ENCODE measurements around the gene PKD1.
A peak's percentile ranks its signal among the peaks of the same experiment; 100 is the strongest.
"Not testable (repeated sequence)": the region's sequence is repeated elsewhere in the genome, so short reads cannot be mapped to it uniquely, and the experiment has no call there.

PKD1 gene

GRCh38 chr16:2142942-2143877 lies 7.5 kb upstream of the PKD1 start:
- no peak for DNase-seq (ENCODE audit: low read depth, low spot score)
- TF ChIP-seq ZNF274 (IDR thresholded peaks at IDR 0.05; ENCODE audit: low read depth, low read length) = no peak
- no peak for TF ChIP-seq SUZ12 (IDR thresholded peaks at IDR 0.05; ENCODE audit: extremely low read depth, insufficient read depth, insufficient read length)
- no peak for TF ChIP-seq YY1 (IDR thresholded peaks at IDR 0.05; ENCODE audit: insufficient read depth, insufficient read length)

GRCh38 chr16:2135071-2135470 lies 627 bp downstream of the PKD1 start:
- not testable (repeated sequence) for H3K36me3 ChIP-seq (ENCODE audit: insufficient read depth, insufficient read length, low read length); H3K27me3 ChIP-seq (ENCODE audit: insufficient read depth, insufficient read length); DNase-seq (ENCODE audit: low read depth, low spot score); H3K4me1 ChIP-seq (ENCODE audit: insufficient read depth, insufficient read length); H3K9me3 ChIP-seq (ENCODE audit: insufficient read depth, low read length)
- Histone ChIP-seq H3K4me3 (ENCODE audit: insufficient read length, low read depth) (peak overlapping the region; percentile 26), H3K9ac (ENCODE audit: insufficient read length, low read depth) (peak overlapping the region; percentile 32)

More at GRCh38 chr16:2142942-2143877, 7.5 kb upstream of the PKD1 start:
- no peaks in the 10 kb centered on the region for H3K36me3 ChIP-seq (ENCODE audit: insufficient read depth, insufficient read length, low read length)
- peaks cover 21% of the 10 kb centered on the region for H3K4me1 ChIP-seq (ENCODE audit: insufficient read depth, insufficient read length)
- H3K4me3 ChIP-seq (ENCODE audit: insufficient read length, low read depth) = no peak overlapping the region
- H3K27me3 ChIP-seq (ENCODE audit: insufficient read depth, insufficient read length) = no peaks in the 10 kb centered on the region
- no peak overlapping the region for H3K9ac ChIP-seq (ENCODE audit: insufficient read length, low read depth)
- H3K9me3 ChIP-seq (ENCODE audit: insufficient read depth, low read length) = no peaks in the 10 kb centered on the region

DNA sequence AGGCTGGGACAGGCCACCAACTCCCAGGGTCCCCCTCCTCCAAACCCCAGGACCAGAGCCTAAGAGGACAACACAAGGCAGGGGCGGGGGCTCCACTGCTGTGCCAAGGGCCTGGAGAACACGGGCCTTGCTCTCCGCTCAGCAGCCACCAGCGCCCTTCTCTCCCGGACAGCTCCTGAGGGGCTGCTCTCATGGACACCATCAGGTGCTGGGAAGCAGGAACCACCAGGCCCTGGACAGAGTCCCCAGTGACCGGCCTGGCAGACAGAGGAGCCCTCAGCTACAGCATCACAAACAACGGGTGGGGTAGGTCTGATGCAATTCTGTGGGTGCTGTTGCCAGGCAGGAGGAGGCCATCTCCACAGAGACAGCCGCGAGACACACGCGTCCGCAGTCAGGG lies 1.9 kb downstream of the PKD1 start:
- not testable (repeated sequence) for H3K9me3 ChIP-seq (ENCODE audit: insufficient read depth, low read length); DNase-seq (ENCODE audit: low read depth, low spot score); H3K4me1 ChIP-seq (ENCODE audit: insufficient read depth, insufficient read length); H3K36me3 ChIP-seq (ENCODE audit: insufficient read depth, insufficient read length, low read length); H3K9ac ChIP-seq (ENCODE audit: insufficient read length, low read depth); H3K27me3 ChIP-seq (ENCODE audit: insufficient read depth, insufficient read length); H3K4me3 ChIP-seq (ENCODE audit: insufficient read length, low read depth)

GRCh38 chr16:2129890-2130447 lies 5.7 kb downstream of the PKD1 start:
- not testable (repeated sequence) for H3K9me3 ChIP-seq (ENCODE audit: insufficient read depth, low read length); DNase-seq (ENCODE audit: low read depth, low spot score); H3K4me3 ChIP-seq (ENCODE audit: insufficient read length, low read depth); H3K27me3 ChIP-seq (ENCODE audit: insufficient read depth, insufficient read length); H3K36me3 ChIP-seq (ENCODE audit: insufficient read depth, insufficient read length, low read length); H3K9ac ChIP-seq (ENCODE audit: insufficient read length, low read depth)
- peaks cover 17% of the 10 kb centered on the region for H3K4me1 ChIP-seq (ENCODE audit: insufficient read depth, insufficient read length)

GRCh38 chr16:2129251-2129650 lies 6.4 kb downstream of the PKD1 start:
- H3K36me3 ChIP-seq (ENCODE audit: insufficient read depth, insufficient read length, low read length); H3K4me3 ChIP-seq (ENCODE audit: insufficient read length, low read depth); H3K9ac ChIP-seq (ENCODE audit: insufficient read length, low read depth); H3K27me3 ChIP-seq (ENCODE audit: insufficient read depth, insufficient read length); DNase-seq (ENCODE audit: low read depth, low spot score); H3K9me3 ChIP-seq (ENCODE audit: insufficient read depth, low read length): not testable (repeated sequence)
- peaks cover 20% of the 10 kb centered on the region for H3K4me1 ChIP-seq (ENCODE audit: insufficient read depth, insufficient read length)

GRCh38 chr16:2127630-2128280 lies 7.9 kb downstream of the PKD1 start:
- not testable (repeated sequence) for H3K36me3 ChIP-seq (ENCODE audit: insufficient read depth, insufficient read length, low read length); H3K4me3 ChIP-seq (ENCODE audit: insufficient read length, low read depth); H3K9ac ChIP-seq (ENCODE audit: insufficient read length, low read depth); H3K27me3 ChIP-seq (ENCODE audit: insufficient read depth, insufficient read length); H3K9me3 ChIP-seq (ENCODE audit: insufficient read depth, low read length)
- peak; percentile 58 for DNase-seq (ENCODE audit: low read depth, low spot score)
- H3K4me1 ChIP-seq (ENCODE audit: insufficient read depth, insufficient read length) = peaks cover 22% of the 10 kb centered on the region

DNA sequence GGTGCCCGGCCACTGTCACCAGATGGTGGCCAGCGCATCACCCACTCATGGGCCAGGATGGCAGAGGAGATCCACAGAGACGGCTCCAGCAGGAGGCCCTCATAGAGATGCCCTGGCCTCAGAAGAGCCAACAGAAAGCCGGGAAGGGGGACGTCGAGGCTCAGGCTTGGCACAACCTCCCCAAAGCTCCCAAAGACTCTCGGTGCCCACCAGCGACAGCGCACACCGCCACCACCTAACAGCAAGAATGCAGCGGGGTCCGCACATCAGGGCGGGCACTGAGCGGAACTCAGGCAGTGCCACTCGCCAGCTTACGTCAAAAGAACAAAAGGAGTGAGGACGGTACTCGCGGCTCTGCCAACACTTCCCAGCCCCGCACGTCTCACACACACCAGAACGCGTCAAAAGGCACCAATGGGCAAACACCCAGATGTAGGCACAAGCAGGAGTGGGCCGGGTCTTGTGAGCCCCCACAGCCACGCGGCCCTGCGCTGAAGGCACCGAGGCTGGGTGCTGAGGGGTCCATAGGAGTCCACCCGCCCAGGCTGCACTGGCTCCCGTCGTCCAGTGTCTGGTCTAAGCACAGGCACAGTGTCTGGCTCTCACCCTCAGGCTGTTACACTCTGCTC lies 8.7 kb downstream of the PKD1 start:
- peak overlapping the region; percentile 42 for H3K9ac ChIP-seq (ENCODE audit: insufficient read length, low read depth)

DNA sequence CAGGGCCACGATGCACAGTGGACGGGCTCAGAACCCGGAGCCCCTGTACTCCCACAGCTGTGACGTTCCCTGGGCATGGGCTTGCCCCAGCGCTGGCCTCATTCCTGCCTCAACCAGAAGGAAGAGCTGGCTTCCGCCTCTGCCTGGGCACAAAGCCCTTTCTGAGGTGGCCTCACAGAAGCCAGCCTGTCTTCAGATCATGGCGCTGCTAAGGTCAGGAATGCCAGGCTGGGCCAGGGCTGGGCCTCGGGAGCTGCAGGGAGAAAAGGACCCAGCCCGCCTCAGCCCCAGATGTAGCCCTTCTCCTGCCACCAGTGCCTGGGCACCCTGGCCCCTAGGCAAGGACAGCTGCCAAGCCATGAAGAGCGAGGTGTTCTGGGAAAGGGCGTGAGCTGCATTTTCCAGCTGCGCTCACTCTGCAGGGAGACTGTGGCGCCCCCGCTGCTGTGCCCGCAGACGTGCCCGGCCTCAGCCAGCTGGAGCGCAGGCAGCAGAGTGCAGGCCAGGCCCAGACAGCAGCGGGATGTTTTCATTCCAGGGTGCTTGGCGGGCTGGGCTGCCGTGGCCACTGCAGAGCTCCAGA lies 9.4 kb downstream of the PKD1 start:
- not testable (repeated sequence) for DNase-seq (ENCODE audit: low read depth, low spot score); H3K4me3 ChIP-seq (ENCODE audit: insufficient read length, low read depth); H3K9ac ChIP-seq (ENCODE audit: insufficient read length, low read depth)

More for the DNA sequence above, 8.7 kb downstream of the PKD1 start:
- H3K27me3 ChIP-seq (ENCODE audit: insufficient read depth, insufficient read length); H3K36me3 ChIP-seq (ENCODE audit: insufficient read depth, insufficient read length, low read length); H3K4me3 ChIP-seq (ENCODE audit: insufficient read length, low read depth); H3K9me3 ChIP-seq (ENCODE audit: insufficient read depth, low read length); DNase-seq (ENCODE audit: low read depth, low spot score): not testable (repeated sequence)
- H3K4me1 ChIP-seq (ENCODE audit: insufficient read depth, insufficient read length) = peaks cover 22% of the 10 kb centered on the region

DNA sequence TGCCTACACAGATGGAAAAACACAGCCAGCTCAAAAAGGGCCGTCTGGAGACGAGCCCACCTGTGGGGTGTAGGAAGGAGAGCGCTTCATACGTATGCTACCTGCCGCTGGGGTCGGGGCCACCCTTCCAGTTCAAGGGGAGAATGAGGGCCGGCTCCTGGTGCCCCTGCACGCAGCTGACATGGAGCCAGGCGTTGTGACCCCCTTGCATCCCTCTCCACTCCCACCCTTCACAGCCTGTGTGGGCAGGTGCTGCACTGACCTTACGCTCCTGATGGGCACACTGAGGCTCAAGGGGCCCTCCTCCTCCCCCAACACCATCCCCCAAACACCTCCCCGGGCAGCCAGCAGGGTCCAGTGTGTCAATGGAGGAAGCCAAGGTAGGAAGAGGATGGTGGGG lies 10.1 kb downstream of the PKD1 start:
- peak overlapping the region; percentile 15 for H3K4me3 ChIP-seq (ENCODE audit: insufficient read length, low read depth)
- H3K9ac ChIP-seq (ENCODE audit: insufficient read length, low read depth) = peak overlapping the region; percentile 76
- H3K9me3 ChIP-seq (ENCODE audit: insufficient read depth, low read length); DNase-seq (ENCODE audit: low read depth, low spot score); H3K27me3 ChIP-seq (ENCODE audit: insufficient read depth, insufficient read length); H3K36me3 ChIP-seq (ENCODE audit: insufficient read depth, insufficient read length, low read length): not testable (repeated sequence)
- H3K4me1 ChIP-seq (ENCODE audit: insufficient read depth, insufficient read length) = peaks cover 27% of the 10 kb centered on the region

More for the DNA sequence above, 9.4 kb downstream of the PKD1 start:
- H3K36me3 ChIP-seq (ENCODE audit: insufficient read depth, insufficient read length, low read length); H3K27me3 ChIP-seq (ENCODE audit: insufficient read depth, insufficient read length); H3K9me3 ChIP-seq (ENCODE audit: insufficient read depth, low read length): not testable (repeated sequence)
- peaks cover 27% of the 10 kb centered on the region for H3K4me1 ChIP-seq (ENCODE audit: insufficient read depth, insufficient read length)

DNA sequence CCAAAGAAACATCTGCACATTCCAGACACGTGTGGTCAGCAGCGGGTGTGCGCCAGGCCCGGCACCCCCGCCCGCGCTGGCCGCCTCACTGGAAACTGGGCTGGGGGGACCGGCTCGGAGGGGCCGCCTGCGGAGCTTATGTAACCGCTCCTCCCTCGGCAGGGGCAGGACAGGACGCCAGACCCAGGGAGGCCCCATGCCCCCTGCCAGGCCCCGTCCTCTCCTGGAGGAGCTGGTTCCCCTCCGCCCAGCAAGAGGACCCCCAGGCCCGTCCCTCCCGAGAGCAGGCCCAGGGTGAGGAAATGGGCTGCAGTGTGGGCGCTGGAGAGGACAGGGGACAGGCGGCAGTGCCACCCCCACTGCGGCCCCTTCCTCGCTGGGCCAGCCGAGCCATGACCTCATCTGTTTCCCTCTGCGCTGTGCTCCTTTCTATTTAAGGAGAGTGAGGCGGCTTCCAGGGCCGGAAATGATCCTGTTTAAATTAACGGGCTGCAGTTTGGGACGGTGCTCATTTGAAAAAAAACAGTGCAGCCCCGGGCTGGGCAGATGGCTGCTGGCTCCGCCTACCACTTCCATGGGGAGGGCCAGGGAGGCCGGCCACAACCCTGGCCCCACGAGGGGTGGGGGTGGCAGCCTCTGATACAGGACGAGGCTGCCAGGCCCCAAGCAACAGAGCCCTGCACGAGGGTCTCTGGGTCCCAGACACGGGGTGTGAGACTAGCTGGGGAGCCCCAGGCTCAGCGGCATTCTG lies 10.8 kb downstream of the PKD1 start:
- Histone ChIP-seq H3K4me1 (ENCODE audit: insufficient read depth, insufficient read length) (peaks cover 27% of the 10 kb centered on the region), H3K4me3 (ENCODE audit: insufficient read length, low read depth) (peak overlapping the region; percentile 26), H3K9ac (ENCODE audit: insufficient read length, low read depth) (peak overlapping the region; percentile 76)
- DNase-seq (ENCODE audit: low read depth, low spot score) = peak; percentile 38
- H3K27me3 ChIP-seq (ENCODE audit: insufficient read depth, insufficient read length); H3K36me3 ChIP-seq (ENCODE audit: insufficient read depth, insufficient read length, low read length); H3K9me3 ChIP-seq (ENCODE audit: insufficient read depth, low read length): not testable (repeated sequence)
